GM18907 (cell line): ENCODE results near the gene RRP7A.
"Not testable (repeated sequence)": the region's sequence is repeated elsewhere in the genome, so short reads cannot be mapped to it uniquely, and the experiment has no call there.

ENCODE experiments used
- ATAC-seq: cut with Tn5 transposase; IDR thresholded peaks from one replicate; pipeline ENCODE4 v1.9.1; 2021; ENCODE audit warnings: mild to moderate bottlenecking, moderate library complexity; ENCODE audit not compliant: unreplicated experiment

The RRP7A gene

GRCh38 chr22:42500161-42500835, 19.3 kb downstream of the RRP7A start:
- peak; percentile 57 for ATAC-seq

DNA sequence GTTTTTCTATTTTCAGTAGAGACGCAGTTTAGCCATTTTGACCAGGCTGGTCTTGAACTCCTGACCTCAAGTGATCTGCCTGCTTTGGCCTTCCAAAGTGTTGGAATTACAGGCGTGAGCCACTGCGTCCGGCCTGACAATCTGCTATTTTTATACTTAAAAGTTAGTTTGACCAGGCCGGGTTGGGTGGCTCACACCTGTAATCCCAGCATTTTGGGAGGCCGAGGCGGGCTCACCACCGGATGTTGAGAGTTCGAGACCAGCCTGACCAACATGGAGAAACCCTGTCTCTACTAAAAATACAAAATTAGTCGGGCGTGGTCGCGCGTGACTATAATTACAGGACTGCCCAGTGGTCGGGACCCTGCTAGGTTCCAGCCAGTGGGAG, 19.8 kb downstream of the RRP7A start:
- not testable (repeated sequence) for ATAC-seq

- not testable (repeated sequence) for ATAC-seq
These were observed 24.0 kb downstream of the RRP7A start for GRCh38 chr22:42495533-42496141.

GRCh38 chr22:42493393-42493792, 26.2 kb downstream of the RRP7A start:
- ATAC-seq = no peak

DNA sequence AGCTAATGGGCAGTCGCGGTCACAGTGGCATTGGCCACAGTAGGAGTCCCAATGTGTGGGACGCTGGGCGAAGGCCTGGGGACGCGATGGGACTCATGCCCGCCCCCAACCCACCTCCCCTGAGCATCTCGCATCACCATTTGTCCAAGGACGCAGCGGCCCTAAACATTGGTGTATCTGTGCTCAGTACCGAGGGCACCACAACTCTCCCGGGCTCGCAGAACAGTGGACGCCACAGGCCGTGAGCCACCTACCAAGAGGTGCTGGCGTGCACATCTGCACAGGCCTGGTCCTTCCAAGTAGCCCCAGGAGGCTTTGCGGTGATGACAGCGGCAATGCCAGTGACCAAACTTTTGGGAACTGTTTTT, 27.3 kb downstream of the RRP7A start:
- no peak for ATAC-seq

- no peak for ATAC-seq
These were observed 29.3 kb downstream of the RRP7A start for GRCh38 chr22:42490243-42490832.

- ATAC-seq = no peak
These were observed 30.6 kb downstream of the RRP7A start for GRCh38 chr22:42489000-42489399.

- ATAC-seq = no peak
These were observed 35.1 kb downstream of the RRP7A start for GRCh38 chr22:42484506-42484905.

- not testable (repeated sequence) for ATAC-seq
These were observed 35.9 kb downstream of the RRP7A start for GRCh38 chr22:42483610-42484223.

DNA sequence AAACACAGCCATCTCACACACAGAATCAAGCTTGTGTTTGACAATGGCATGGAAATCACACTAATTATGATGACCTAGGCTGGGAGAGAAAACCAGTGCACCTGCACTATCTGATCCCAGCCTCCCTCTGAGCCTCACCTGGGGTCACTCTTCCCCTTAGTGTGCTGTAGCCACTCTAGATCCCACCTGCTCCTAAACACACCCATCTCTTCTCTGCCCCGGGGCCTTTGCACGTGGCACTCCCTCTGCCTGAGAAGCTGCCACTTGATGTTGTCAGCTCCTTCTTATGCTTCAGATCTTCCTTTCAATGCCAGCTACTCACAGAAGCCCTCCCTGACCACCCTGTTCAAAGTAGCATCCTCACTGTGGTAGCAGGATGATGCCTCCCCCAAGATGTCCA, 44.5 kb downstream of the RRP7A start:
- ATAC-seq = no peak

GRCh38 chr22:42473484-42474193, 46.0 kb downstream of the RRP7A start:
- no peak for ATAC-seq

DNA sequence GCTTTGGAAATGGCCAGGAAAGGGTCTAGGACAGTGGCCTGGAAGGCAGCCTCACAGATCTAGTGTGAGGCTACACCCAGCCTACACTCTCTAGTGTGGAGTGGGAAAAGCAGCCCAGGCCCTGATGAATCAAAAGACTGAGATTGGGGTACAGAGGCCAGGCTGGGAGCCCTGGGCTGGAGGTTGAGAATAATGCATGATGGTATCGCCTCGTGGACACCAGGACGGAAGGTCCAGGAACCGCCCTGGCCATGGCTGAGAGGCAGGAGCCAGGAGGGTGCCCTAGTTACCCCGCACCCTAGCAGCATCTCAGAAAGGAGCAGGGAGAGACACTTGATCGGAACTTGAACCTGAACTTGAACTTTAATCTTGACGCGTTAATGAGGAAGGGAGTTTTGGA, 46.9 kb downstream of the RRP7A start:
- ATAC-seq = no peak

DNA sequence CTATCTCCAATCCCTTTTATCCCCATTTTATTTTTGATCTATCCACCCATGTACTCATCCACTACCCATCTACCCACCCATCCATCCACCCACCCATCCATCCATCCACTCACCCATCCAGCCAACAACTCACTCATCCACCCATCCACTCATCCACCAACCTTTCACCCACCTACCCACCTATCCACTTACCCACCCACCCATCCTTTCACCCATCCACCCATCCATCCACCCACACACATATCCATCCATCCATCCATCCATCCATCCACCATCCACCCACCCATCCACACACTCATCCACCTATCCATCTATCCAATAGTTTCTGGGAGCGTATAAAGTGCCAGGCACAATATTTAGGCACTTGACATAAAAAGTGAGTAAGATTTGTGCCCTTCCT, 48.2 kb downstream of the RRP7A start:
- no peak for ATAC-seq

GRCh38 chr22:42470366-42471082, 49.1 kb downstream of the RRP7A start:
- no peak for ATAC-seq

- ATAC-seq = no peak
These were observed 50.8 kb downstream of the RRP7A start for GRCh38 chr22:42468841-42469240.

DNA sequence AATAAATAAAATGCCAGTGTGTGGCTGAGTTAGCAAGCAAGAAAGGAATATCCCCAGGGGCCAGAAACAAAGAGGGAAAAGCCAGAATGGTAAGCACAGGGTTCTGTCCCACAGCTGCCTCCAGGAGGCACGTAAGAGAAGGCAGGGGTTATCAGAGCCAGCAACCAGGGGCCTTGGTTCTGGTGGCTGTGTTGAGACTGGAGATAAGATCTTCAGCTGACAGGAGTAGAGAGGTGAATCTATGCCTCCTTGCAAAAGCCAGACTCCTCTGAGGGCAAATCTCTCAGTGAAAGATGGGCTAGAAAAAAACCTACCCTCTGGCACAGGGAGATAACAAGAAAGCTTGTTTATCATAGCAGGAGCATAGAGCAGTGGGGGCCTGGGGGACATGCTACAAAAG, 57.6 kb downstream of the RRP7A start:
- ATAC-seq = no peak

- ATAC-seq = no peak
These were observed 58.1 kb downstream of the RRP7A start for GRCh38 chr22:42461511-42461910.
